ENCODE results near the gene WFDC2.

Gene WFDC2

GRCh38 chr20:45469336-45470261, at the start of gene WFDC2:
Gene WFDC2 (plus strand): TSS chr20:45469753. CDS start chr20:45469782, 29 bp downstream.
- no peaks in the 10 kb centered on the region for H3K27me3 ChIP-seq (ENCODE audit: insufficient read depth, low read depth)
- peaks cover 11% of the 10 kb centered on the region for H3K4me1 ChIP-seq (ENCODE audit: low read depth, poor library complexity, severe bottlenecking)
- no peak for TF ChIP-seq CTCF (conservative IDR thresholded peaks at IDR 0.05; ENCODE audit: low read depth, low read length)
- no peak within 1 kb of the TSS for H3K27ac ChIP-seq
- H3K9ac ChIP-seq, result peak within 1 kb of the TSS; percentile 69
- H3K36me3 ChIP-seq (ENCODE audit: insufficient read depth), result no peaks in the 10 kb centered on the region
- H4K20me1 ChIP-seq (ENCODE audit: insufficient read depth), result no peaks in the 10 kb centered on the region
- H3K79me2 ChIP-seq (ENCODE audit: insufficient read depth, low read depth), result no peaks in the 10 kb centered on the region
- H3K4me3 ChIP-seq (IDR thresholded peaks at IDR 0.05; ENCODE audit: insufficient read depth, low read depth, low read length), result no peak within 1 kb of the TSS
- H3K4me2 ChIP-seq, result peak within 1 kb of the TSS; percentile 94
- peak within 1 kb of the TSS; percentile 100 for H2AFZ ChIP-seq (ENCODE audit: low read depth)

GRCh38 chr20:45420125-45420524, 49.4 kb upstream of the WFDC2 start:
- H3K4me2 ChIP-seq, result no peak overlapping the region
- TF ChIP-seq CTCF (conservative IDR thresholded peaks at IDR 0.05; ENCODE audit: low read depth, low read length), result no peak
- no peak overlapping the region for H3K4me3 ChIP-seq (IDR thresholded peaks at IDR 0.05; ENCODE audit: insufficient read depth, low read depth, low read length)
- H3K36me3 ChIP-seq (ENCODE audit: insufficient read depth), result peaks cover 7% of the 10 kb centered on the region; the same call in 1 of the 2 replicates
- no peak overlapping the region for H3K27ac ChIP-seq
- H3K9ac ChIP-seq, result no peak overlapping the region
- H3K27me3 ChIP-seq (ENCODE audit: insufficient read depth, low read depth), result no peaks in the 10 kb centered on the region
- peaks cover 19% of the 10 kb centered on the region for H3K4me1 ChIP-seq (ENCODE audit: low read depth, poor library complexity, severe bottlenecking)
- H4K20me1 ChIP-seq (ENCODE audit: insufficient read depth), result no peaks in the 10 kb centered on the region
- no peak overlapping the region for H2AFZ ChIP-seq (ENCODE audit: low read depth)
- peaks cover 25% of the 10 kb centered on the region for H3K79me2 ChIP-seq (ENCODE audit: insufficient read depth, low read depth)

- no peak overlapping the region for H3K9ac ChIP-seq
- no peak for TF ChIP-seq CTCF (conservative IDR thresholded peaks at IDR 0.05; ENCODE audit: low read depth, low read length)
- no peak overlapping the region for H3K27ac ChIP-seq
- H3K27me3 ChIP-seq (ENCODE audit: insufficient read depth, low read depth), result no peaks in the 10 kb centered on the region
- H4K20me1 ChIP-seq (ENCODE audit: insufficient read depth), result no peaks in the 10 kb centered on the region
- H2AFZ ChIP-seq (ENCODE audit: low read depth), result no peak overlapping the region
- no peak overlapping the region for H3K4me3 ChIP-seq (IDR thresholded peaks at IDR 0.05; ENCODE audit: insufficient read depth, low read depth, low read length)
- no peaks in the 10 kb centered on the region for H3K4me1 ChIP-seq (ENCODE audit: low read depth, poor library complexity, severe bottlenecking)
- no peak overlapping the region for H3K4me2 ChIP-seq
- H3K79me2 ChIP-seq (ENCODE audit: insufficient read depth, low read depth), result no peaks in the 10 kb centered on the region
- H3K36me3 ChIP-seq (ENCODE audit: insufficient read depth), result peaks cover 7% of the 10 kb centered on the region; the same call in 1 of the 2 replicates
Measured at GRCh38 chr20:45423700-45424099, 45.9 kb upstream of the WFDC2 start.

- peaks cover 3% of the 10 kb centered on the region; the same call in 1 of the 2 replicates for H3K36me3 ChIP-seq (ENCODE audit: insufficient read depth)
- H3K4me1 ChIP-seq (ENCODE audit: low read depth, poor library complexity, severe bottlenecking), result no peaks in the 10 kb centered on the region
- no peaks in the 10 kb centered on the region for H3K27me3 ChIP-seq (ENCODE audit: insufficient read depth, low read depth)
- H3K27ac ChIP-seq, result no peak overlapping the region
- TF ChIP-seq CTCF (conservative IDR thresholded peaks at IDR 0.05; ENCODE audit: low read depth, low read length), result no peak
- H4K20me1 ChIP-seq (ENCODE audit: insufficient read depth), result no peaks in the 10 kb centered on the region
- H2AFZ ChIP-seq (ENCODE audit: low read depth), result no peak overlapping the region
- no peak overlapping the region for H3K9ac ChIP-seq
- no peaks in the 10 kb centered on the region for H3K79me2 ChIP-seq (ENCODE audit: insufficient read depth, low read depth)
- no peak overlapping the region for H3K4me3 ChIP-seq (IDR thresholded peaks at IDR 0.05; ENCODE audit: insufficient read depth, low read depth, low read length)
- no peak overlapping the region for H3K4me2 ChIP-seq
Measured at GRCh38 chr20:45425561-45425960, 44.0 kb upstream of the WFDC2 start.
